HG02943 (cell line): ENCODE results near the gene ANKLE1.

Source experiments
- ATAC-seq: cut with Tn5 transposase; IDR thresholded peaks from one replicate; pipeline ENCODE4 v1.9.1; 2021; ENCODE audit warnings: mild to moderate bottlenecking, low read depth, moderate library complexity; ENCODE audit not compliant: unreplicated experiment

Gene ANKLE1

DNA sequence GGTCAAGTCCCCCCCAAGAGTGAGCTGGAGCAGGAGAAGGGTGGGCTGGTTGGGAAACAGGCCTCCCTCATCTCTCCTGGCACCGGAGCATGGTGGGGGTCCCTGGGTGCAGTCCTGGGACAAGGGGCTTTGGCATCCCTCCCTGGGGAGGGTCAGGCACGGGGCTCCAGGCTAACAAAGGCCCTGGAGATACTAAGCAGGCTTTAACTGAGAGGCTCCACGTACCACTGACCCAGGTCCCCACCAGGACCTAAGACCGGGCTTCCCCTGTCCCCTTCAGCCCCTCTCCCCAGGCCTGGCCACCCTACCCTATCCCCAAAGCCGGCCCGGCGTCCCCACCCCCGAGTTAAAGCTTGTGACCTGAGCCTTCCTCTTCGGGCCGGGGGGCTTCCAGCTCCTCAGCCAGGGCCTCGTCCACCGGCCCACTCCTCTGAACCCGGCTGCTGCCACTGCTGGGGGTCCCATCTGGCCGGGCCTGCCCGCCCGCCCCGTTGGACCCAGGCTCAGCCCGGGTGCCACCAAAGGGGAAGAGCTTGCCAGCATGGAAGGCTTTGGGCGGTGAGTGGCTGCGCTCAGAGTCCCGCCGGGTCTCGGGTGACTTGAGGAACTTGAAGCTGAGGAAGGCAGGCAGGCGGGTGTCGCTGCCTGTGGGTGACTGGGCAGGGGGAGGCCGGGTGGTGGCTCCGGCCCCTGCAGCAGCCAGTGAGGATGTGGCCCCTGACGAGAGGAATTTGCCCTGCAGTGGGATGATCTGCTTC lies 42.8 kb downstream of the ANKLE1 start:
- no peak for ATAC-seq

- ATAC-seq, result no peak
Measured at GRCh38 chr19:17325133-17325532, 43.4 kb downstream of the ANKLE1 start.

DNA sequence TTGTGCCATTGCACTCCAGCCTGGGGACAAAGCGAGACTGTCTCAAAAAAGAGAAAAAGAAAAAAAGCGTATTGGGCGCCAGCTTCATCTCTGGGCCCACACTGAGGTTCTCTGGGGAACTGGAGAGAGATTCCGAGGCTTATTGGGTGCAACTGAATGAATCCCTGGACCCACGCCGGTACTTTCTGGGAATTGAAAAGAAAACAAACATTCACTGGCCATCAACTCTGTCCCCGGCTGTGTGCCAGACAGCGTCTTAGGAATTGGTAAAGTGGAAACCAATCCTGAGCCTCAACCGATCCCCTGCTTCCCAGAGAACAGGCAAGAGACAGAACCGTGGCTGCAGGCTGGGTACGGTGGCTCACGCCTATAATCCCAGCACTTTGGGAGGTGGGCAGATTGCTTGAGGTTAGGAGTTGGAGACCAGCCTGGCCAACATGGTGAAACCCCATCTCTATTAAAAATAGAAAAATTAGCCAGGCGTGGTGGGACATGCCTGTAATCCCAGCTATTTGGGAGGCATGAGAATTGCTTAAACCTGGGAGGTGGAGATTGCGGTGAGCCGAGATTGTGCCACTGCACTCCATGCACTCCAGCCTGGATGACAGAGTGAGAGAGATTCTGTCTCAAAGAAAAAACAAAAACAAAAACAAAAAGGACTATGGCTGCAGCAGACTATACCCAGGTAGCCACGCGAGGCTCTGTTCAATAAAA lies 44.3 kb downstream of the ANKLE1 start:
- ATAC-seq, result no peak

DNA sequence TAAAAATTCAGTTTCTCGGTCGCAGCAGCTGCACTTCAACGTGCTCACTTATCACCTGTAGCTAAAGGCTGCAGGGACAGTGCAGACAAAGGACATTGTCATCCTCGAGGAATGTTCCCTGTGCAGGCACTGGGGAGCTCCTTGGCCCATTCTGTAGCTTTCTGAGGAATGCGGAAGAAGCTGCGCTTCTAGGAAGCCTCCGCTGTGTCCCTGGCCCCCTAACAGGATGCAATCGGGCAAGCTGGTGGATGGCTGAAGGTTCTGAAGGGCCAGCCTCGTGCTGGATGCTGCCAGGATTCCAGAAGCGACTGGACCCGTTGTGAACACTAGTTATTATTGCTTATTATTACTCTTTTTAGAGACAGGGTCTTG lies 44.9 kb downstream of the ANKLE1 start:
- ATAC-seq, result no peak

GRCh38 chr19:17327068-17327653 lies 45.5 kb downstream of the ANKLE1 start:
- no peak for ATAC-seq

GRCh38 chr19:17327654-17328516 lies 46.2 kb downstream of the ANKLE1 start:
- ATAC-seq, result no peak

GRCh38 chr19:17328517-17329365 lies 47.0 kb downstream of the ANKLE1 start:
- ATAC-seq, result no peak

GRCh38 chr19:17329366-17330261 lies 47.9 kb downstream of the ANKLE1 start:
- no peak for ATAC-seq

GRCh38 chr19:17330262-17331044 lies 48.8 kb downstream of the ANKLE1 start:
- ATAC-seq, result no peak

DNA sequence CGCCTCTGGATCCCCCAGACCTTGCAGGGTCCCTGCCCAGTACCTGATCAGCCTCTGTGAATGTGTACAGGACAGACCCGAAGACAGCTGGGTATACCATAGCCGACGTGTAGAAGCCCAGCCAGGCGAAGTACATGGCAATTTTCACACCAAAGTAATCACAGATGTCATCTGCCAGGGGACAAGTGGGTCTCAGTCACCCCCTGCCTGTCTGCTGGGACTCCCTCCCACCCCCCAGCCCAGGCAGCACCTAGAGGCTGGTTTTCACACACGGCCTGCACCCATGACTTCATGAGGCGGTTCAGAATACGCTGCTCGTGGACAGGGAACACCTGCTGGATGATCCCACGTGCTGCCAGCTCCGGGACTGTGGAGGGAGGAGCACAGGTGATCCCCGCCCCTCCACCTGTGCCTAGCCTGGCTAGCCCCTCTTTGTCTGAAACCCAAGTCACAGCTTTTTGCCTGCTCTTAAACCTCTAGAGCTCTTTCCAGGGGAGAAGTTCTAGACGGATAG lies 49.4 kb downstream of the ANKLE1 start:
- no peak for ATAC-seq

- no peak for ATAC-seq
Measured at GRCh38 chr19:17332360-17332676, 50.6 kb downstream of the ANKLE1 start.

DNA sequence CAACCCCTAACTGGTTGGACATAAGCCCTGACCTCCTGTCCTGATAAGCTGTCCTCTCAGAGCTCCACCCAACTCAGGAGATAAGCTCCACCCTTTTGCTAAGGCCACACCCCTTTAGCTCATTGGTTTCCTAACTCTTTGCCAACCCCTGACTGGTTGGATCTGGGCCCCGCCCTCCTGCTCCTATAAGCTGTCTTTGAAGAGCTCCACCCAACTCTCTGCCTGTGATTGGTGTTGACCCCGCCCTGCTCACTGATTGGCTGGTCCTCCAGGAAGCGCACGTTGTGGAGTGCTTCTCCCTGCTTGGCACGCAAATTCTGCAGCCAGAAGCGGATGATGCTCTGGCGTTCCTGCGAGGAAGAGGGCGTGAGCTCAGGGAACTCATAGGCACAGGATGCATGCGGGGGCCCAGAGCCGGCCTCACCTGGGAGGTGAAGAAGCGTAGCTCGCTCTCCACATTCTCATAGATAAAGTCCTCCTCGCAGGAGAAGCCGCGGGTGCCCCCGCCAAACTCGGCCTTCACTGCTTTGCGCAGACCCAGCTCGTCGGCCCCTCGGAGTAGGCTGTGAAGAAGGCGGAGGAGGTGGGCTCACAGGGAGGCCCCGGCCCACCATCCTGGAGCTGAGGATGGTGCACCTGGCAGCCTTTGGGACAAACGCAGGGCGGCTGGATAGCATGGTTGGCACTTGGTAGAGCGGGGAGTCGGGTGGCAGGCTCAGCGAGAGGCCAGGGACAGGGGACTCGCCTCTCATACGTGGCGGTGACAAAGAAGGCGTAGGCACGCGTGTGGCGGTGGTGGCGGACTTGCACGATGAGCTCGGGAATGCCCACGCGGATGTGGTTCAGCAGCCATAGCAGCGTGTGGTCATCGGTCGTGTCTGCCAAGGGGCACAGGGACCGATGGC lies 51.2 kb downstream of the ANKLE1 start:
- ATAC-seq, result no peak

GRCh38 chr19:17333611-17334413 lies 52.1 kb downstream of the ANKLE1 start:
- no peak for ATAC-seq

- ATAC-seq, result peak; percentile 43
Measured at GRCh38 chr19:17334414-17335409, 53.0 kb downstream of the ANKLE1 start, which contains the start of gene ANO8. TSS of gene ANO8 (minus strand) at chr19:17334855. CDS start at chr19:17334670, 185 bp downstream.

DNA sequence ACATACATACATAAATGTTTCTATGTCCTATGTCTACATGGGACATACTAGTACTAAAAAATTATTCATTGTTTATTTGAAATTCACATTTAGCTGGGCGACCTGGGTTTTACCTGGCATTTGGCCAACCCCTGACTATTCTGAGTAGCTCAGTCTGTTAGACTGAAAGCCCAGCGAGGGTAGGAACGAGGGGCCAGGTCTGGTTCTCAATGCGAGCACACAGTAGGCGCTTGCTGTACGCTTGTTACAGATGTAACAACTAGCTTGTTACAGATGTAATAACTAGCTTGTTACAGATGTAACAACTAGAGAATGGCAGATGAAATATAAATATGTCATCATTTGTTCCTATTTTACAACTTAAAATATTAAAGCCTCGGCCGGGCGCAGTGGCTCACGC lies 53.9 kb downstream of the ANKLE1 start:
- no peak for ATAC-seq
